Measurements from ENCODE around the gene SPON1. TPM values are rescaled to one million over a fixed set of nuclear protein-coding genes. Genes with fewer than 3 reads are reported as not detected.

SPON1 gene
- total and polyA plus RNA-seq, 9 donors, result 11.9 to 112 (median 56.4) TPM

DNA sequence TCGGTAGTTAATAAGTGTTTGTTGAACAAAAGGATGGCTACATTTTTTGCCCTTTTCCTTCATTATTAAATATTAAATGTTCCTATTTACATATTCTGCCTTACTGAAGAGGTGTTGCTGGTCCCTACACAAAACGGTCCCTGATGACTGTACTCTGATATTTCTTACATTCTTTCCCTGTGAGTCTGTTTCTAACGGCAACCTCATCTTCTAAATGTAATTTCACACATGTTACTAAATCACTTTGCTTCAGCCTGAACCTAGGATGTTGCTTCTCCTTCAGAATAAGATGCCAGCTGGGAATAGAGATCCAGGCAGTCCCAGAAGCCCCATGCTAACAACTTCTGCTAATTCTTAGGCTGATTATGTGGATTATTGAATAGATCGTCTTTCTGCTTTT, 50.3 kb downstream of the SPON1 start:
- no peak for TF ChIP-seq EP300 (IDR thresholded peaks at IDR 0.05)
- TF ChIP-seq, protein P1, sequence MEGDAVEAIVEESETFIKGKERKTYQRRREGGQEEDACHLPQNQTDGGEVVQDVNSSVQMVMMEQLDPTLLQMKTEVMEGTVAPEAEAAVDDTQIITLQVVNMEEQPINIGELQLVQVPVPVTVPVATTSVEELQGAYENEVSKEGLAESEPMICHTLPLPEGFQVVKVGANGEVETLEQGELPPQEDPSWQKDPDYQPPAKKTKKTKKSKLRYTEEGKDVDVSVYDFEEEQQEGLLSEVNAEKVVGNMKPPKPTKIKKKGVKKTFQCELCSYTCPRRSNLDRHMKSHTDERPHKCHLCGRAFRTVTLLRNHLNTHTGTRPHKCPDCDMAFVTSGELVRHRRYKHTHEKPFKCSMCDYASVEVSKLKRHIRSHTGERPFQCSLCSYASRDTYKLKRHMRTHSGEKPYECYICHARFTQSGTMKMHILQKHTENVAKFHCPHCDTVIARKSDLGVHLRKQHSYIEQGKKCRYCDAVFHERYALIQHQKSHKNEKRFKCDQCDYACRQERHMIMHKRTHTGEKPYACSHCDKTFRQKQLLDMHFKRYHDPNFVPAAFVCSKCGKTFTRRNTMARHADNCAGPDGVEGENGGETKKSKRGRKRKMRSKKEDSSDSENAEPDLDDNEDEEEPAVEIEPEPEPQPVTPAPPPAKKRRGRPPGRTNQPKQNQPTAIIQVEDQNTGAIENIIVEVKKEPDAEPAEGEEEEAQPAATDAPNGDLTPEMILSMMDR (IDR thresholded peaks at IDR 0.05), result no peak
- 65 to 81% (median 73%) methylated on average over 4 of the region's 4 CpGs for WGBS, 3 donors
- Histone ChIP-seq H3K9me3 (no peaks in the 10 kb centered on the region), H3K4me1 (ENCODE audit: insufficient read depth) (peaks cover 2% of the 10 kb centered on the region), H3K36me3 (no peaks in the 10 kb centered on the region), H3K4me3 (no peak overlapping the region), H3K27me3 (no peaks in the 10 kb centered on the region), H3K27ac (no peak overlapping the region)
- DNase-seq, result no peak
- intact Hi-C loops (cut with DNase I), result no loop called here

DNA sequence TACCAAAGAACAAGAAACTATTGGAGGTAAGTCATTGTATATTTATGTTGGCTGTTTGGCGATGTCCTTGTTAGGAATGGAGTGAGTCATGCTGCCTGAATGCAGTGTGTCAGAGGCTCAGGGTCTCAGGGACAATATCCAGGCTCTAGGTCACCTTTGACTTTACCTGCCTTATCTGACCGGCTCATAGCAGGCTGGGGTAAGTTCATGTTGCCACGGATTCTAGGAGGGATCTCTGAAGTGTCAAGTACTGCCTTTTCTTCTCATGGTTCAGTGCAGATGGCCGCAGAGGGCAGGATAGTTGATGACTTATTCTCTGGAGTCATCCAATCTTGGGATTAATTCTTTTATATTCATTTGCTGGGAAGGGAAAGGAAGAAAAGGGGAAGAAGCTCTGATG, 53.2 kb downstream of the SPON1 start:
- intact Hi-C loops (cut with DNase I), result no loop called here
- H3K4me3 ChIP-seq, result no peak overlapping the region
- H3K9me3 ChIP-seq, result no peaks in the 10 kb centered on the region
- no peaks in the 10 kb centered on the region for H3K4me1 ChIP-seq (ENCODE audit: insufficient read depth)
- TF ChIP-seq EP300 (IDR thresholded peaks at IDR 0.05), result no peak
- TF ChIP-seq, protein P1 (IDR thresholded peaks at IDR 0.05), result no peak
- TF ChIP-seq POLR2A (IDR thresholded peaks at IDR 0.05), result no peak
- H3K27ac ChIP-seq, result no peak overlapping the region
- H3K36me3 ChIP-seq, result no peaks in the 10 kb centered on the region
- DNase-seq, result no peak
- WGBS, 3 donors, result 23 to 49% (median 46%) methylated on average over 4 of the region's 4 CpGs
- no peaks in the 10 kb centered on the region for H3K27me3 ChIP-seq

DNA sequence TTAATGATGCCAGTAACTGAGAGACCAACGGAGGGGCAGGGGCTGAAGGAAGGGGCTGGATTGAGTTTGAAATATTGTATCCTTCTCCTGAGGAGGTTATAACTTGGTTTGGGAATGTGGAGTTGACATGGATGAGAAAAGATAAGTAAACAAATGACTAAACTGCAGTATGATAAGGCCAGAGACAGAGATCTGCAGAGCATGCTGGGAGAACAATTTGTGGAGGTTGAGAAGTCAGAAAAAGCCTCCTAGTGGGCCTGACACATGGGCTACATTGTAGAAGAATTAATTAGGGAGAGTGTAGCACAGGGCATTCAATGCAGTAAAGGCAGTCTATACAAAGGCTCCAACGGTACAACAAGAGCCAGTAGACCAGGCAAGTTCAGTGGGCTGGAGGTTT, 55.9 kb downstream of the SPON1 start:
- H3K36me3 ChIP-seq, result no peaks in the 10 kb centered on the region
- H3K4me3 ChIP-seq, result no peak overlapping the region
- H3K27me3 ChIP-seq, result no peaks in the 10 kb centered on the region
- TF ChIP-seq, protein P1 (IDR thresholded peaks at IDR 0.05), result no peak
- TF ChIP-seq POLR2A (IDR thresholded peaks at IDR 0.05), result no peak
- no peak for TF ChIP-seq EP300 (IDR thresholded peaks at IDR 0.05)
- H3K27ac ChIP-seq, result no peak overlapping the region
- intact Hi-C loops (cut with DNase I), result no loop called here
- no peak for DNase-seq
- H3K4me1 ChIP-seq (ENCODE audit: insufficient read depth), result no peaks in the 10 kb centered on the region
- H3K9me3 ChIP-seq, result no peaks in the 10 kb centered on the region
- 86 to 93% (median 93%) methylated on average over 2 of the region's 2 CpGs for WGBS, 3 donors

DNA sequence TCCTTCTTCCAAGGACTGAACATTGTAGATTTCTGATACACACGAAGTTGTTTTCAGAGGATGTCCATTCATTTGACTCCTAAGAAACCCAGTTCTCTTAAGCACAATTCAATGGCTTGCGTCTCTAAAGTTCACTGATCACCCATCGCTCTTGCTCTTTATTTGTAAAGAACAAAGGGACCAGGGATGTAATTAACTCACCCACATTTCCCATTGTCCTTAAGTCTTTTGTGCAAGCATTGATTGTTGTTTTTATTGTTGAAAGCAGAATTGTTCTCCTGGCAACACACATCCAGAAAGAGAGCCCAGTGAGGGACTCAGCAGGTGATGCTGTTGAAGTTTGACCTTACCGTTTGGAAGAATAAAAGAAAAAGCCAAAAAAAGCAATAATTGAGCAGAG, 59.2 kb downstream of the SPON1 start:
- H3K27ac ChIP-seq, result no peak overlapping the region
- no peaks in the 10 kb centered on the region for H3K36me3 ChIP-seq
- TF ChIP-seq POLR2A (IDR thresholded peaks at IDR 0.05) (no peak), EP300 (IDR thresholded peaks at IDR 0.05) (no peak)
- TF ChIP-seq, protein P1 (IDR thresholded peaks at IDR 0.05), result no peak
- DNase-seq, result no peak
- H3K4me1 ChIP-seq (ENCODE audit: insufficient read depth), result peaks cover under 1% of the 10 kb centered on the region
- no peaks in the 10 kb centered on the region for H3K27me3 ChIP-seq
- no peak overlapping the region for H3K4me3 ChIP-seq
- H3K9me3 ChIP-seq, result no peaks in the 10 kb centered on the region
- intact Hi-C loops (cut with DNase I), result loop anchor here in 1 of 4 donors (10.0 kb wide), 1 partner anchor 57 kb away; the partner anchor contains the start of gene SPON1
- WGBS, 3 donors, result 66 to 74% (median 73%) methylated on average over 4 of the region's 4 CpGs

Data from ovary (tissue), 9 donors.